ENCODE results near the gene SLC2A5.
"Not testable (repeated sequence)": the region's sequence is repeated elsewhere in the genome, so short reads cannot be mapped to it uniquely, and the experiment has no call there.

Gene SLC2A5

GRCh38 chr1:9025449-9025848, 44.0 kb downstream of the SLC2A5 start:
- peaks cover 38% of the 10 kb centered on the region for H3K27me3 Mint-ChIP-seq
- no peak for DNase-seq
- CTCF ChIA-PET = interaction anchor here (1.2 kb wide), 1 partner anchor 10 kb away, joined by 4 read pairs; no protein-coding TSS in a partner anchor
- no peaks in the 10 kb centered on the region for H3K36me3 Mint-ChIP-seq
- no peak overlapping the region for H3K27ac Mint-ChIP-seq
- H3K9me3 Mint-ChIP-seq = no peaks in the 10 kb centered on the region
- H3K4me1 Mint-ChIP-seq = no peaks in the 10 kb centered on the region
- H3K4me3 Mint-ChIP-seq = no peak overlapping the region

GRCh38 chr1:9024837-9025236, 44.6 kb downstream of the SLC2A5 start:
- no peak overlapping the region for H3K4me3 Mint-ChIP-seq
- no peaks in the 10 kb centered on the region for H3K9me3 Mint-ChIP-seq
- CTCF ChIA-PET = interaction anchor here (1.2 kb wide), 1 partner anchor 9 kb away, joined by 4 read pairs; no protein-coding TSS in a partner anchor
- H3K36me3 Mint-ChIP-seq = no peaks in the 10 kb centered on the region
- no peak overlapping the region for H3K27ac Mint-ChIP-seq
- H3K4me1 Mint-ChIP-seq = no peaks in the 10 kb centered on the region
- H3K27me3 Mint-ChIP-seq = peaks cover 42% of the 10 kb centered on the region
- no peak for DNase-seq

- no peak for DNase-seq
- H3K27ac Mint-ChIP-seq = no peak overlapping the region
- no peaks in the 10 kb centered on the region for H3K36me3 Mint-ChIP-seq
- CTCF ChIA-PET = no interaction called here
- no peaks in the 10 kb centered on the region for H3K9me3 Mint-ChIP-seq
- no peak overlapping the region for H3K4me3 Mint-ChIP-seq
- H3K27me3 Mint-ChIP-seq = peaks cover 41% of the 10 kb centered on the region
- no peaks in the 10 kb centered on the region for H3K4me1 Mint-ChIP-seq
These were observed 46.7 kb downstream of the SLC2A5 start for GRCh38 chr1:9022773-9023172.

- CTCF ChIA-PET, H3K27ac Mint-ChIP-seq: not testable (repeated sequence)
These were observed 47.3 kb downstream of the SLC2A5 start for GRCh38 chr1:9022026-9022738.

GRCh38 chr1:9020305-9020704, 49.1 kb downstream of the SLC2A5 start:
- peaks cover 8% of the 10 kb centered on the region for H3K4me1 Mint-ChIP-seq
- H3K9me3 Mint-ChIP-seq = no peaks in the 10 kb centered on the region
- CTCF ChIA-PET = interaction anchor here (1.6 kb wide), 1 partner anchor 79 kb away, joined by 4 read pairs; no protein-coding TSS in a partner anchor
- H3K36me3 Mint-ChIP-seq = no peaks in the 10 kb centered on the region
- H3K27ac Mint-ChIP-seq = no peak overlapping the region
- peaks cover 55% of the 10 kb centered on the region for H3K27me3 Mint-ChIP-seq
- H3K4me3 Mint-ChIP-seq = no peak overlapping the region
- no peak for DNase-seq

More at GRCh38 chr1:9022026-9022738, 47.3 kb downstream of the SLC2A5 start:
- DNase-seq, H3K36me3 Mint-ChIP-seq, H3K9me3 Mint-ChIP-seq, H3K4me3 Mint-ChIP-seq, H3K4me1 Mint-ChIP-seq: not testable (repeated sequence)
- peaks cover 44% of the 10 kb centered on the region for H3K27me3 Mint-ChIP-seq

GRCh38 chr1:9019896-9020295, 49.5 kb downstream of the SLC2A5 start:
- no peak for DNase-seq
- CTCF ChIA-PET = interaction anchor here (0.7 to 1.6 kb wide), 2 partner anchors 15 to 80 kb away, joined by 3 to 4 read pairs; no protein-coding TSS in a partner anchor
- H3K4me3 Mint-ChIP-seq = no peak overlapping the region
- peaks cover 55% of the 10 kb centered on the region for H3K27me3 Mint-ChIP-seq
- no peaks in the 10 kb centered on the region for H3K9me3 Mint-ChIP-seq
- no peaks in the 10 kb centered on the region for H3K36me3 Mint-ChIP-seq
- no peak overlapping the region for H3K27ac Mint-ChIP-seq
- H3K4me1 Mint-ChIP-seq = peaks cover 10% of the 10 kb centered on the region

GRCh38 chr1:9018333-9018732, 51.1 kb downstream of the SLC2A5 start:
- CTCF ChIA-PET = no interaction called here
- no peaks in the 10 kb centered on the region for H3K36me3 Mint-ChIP-seq
- H3K27me3 Mint-ChIP-seq = peaks cover 66% of the 10 kb centered on the region
- no peak overlapping the region for H3K4me3 Mint-ChIP-seq
- no peak overlapping the region for H3K27ac Mint-ChIP-seq
- no peaks in the 10 kb centered on the region for H3K9me3 Mint-ChIP-seq
- DNase-seq = no peak
- H3K4me1 Mint-ChIP-seq = peaks cover 10% of the 10 kb centered on the region

- Mint-ChIP-seq H3K4me3 (no peak overlapping the region), H3K4me1 (peaks cover 10% of the 10 kb centered on the region), H3K27me3 (peaks cover 80% of the 10 kb centered on the region), H3K27ac (no peak overlapping the region), H3K9me3 (no peaks in the 10 kb centered on the region), H3K36me3 (no peaks in the 10 kb centered on the region)
- CTCF ChIA-PET = interaction anchor here (0.9 to 2.5 kb wide), 3 partner anchors 11 to 29 kb away, joined by 3 to 13 read pairs (median 3); no protein-coding TSS in a partner anchor
- no peak for DNase-seq
These were observed 53.0 kb downstream of the SLC2A5 start for GRCh38 chr1:9016455-9016854.

GRCh38 chr1:9014475-9015375, 54.7 kb downstream of the SLC2A5 start:
- H3K27me3 Mint-ChIP-seq = peaks cover 75% of the 10 kb centered on the region
- no peak overlapping the region for H3K4me3 Mint-ChIP-seq
- no peak overlapping the region for H3K27ac Mint-ChIP-seq
- H3K36me3 Mint-ChIP-seq = no peaks in the 10 kb centered on the region
- H3K4me1 Mint-ChIP-seq = peaks cover 16% of the 10 kb centered on the region
- DNase-seq = no peak
- CTCF ChIA-PET = interaction anchor here (0.6 to 2.5 kb wide), 5 partner anchors 10 to 862 kb away, joined by 3 to 13 read pairs (median 4); no protein-coding TSS in a partner anchor
- H3K9me3 Mint-ChIP-seq = no peaks in the 10 kb centered on the region

GRCh38 chr1:9013819-9014218, 55.6 kb downstream of the SLC2A5 start:
- no peak for DNase-seq
- CTCF ChIA-PET = interaction anchor here (1.0 to 2.5 kb wide), 3 partner anchors 9 to 88 kb away, joined by 4 to 13 read pairs (median 7); no protein-coding TSS in a partner anchor
- Mint-ChIP-seq H3K4me1 (peaks cover 16% of the 10 kb centered on the region), H3K4me3 (no peak overlapping the region), H3K9me3 (no peaks in the 10 kb centered on the region), H3K27me3 (peaks cover 70% of the 10 kb centered on the region), H3K27ac (no peak overlapping the region), H3K36me3 (no peaks in the 10 kb centered on the region)

GRCh38 chr1:9010781-9011323, 58.6 kb downstream of the SLC2A5 start:
- no peaks in the 10 kb centered on the region for H3K36me3 Mint-ChIP-seq
- no peaks in the 10 kb centered on the region for H3K9me3 Mint-ChIP-seq
- H3K27me3 Mint-ChIP-seq = peaks cover 69% of the 10 kb centered on the region
- H3K4me3 Mint-ChIP-seq = no peak overlapping the region
- no peak for DNase-seq
- peaks cover 14% of the 10 kb centered on the region for H3K4me1 Mint-ChIP-seq
- H3K27ac Mint-ChIP-seq = no peak overlapping the region
- CTCF ChIA-PET = interaction anchor here (9.4 kb wide), 1 partner anchor 91 kb away, joined by 82 read pairs; no protein-coding TSS in a partner anchor

- Mint-ChIP-seq H3K36me3 (no peaks in the 10 kb centered on the region), H3K27me3 (peaks cover 64% of the 10 kb centered on the region), H3K4me3 (no peak overlapping the region), H3K4me1 (peaks cover 12% of the 10 kb centered on the region), H3K9me3 (no peaks in the 10 kb centered on the region), H3K27ac (no peak overlapping the region)
- peak; percentile 64 for DNase-seq
- CTCF ChIA-PET = interaction anchor here (0.8 to 9.4 kb wide), 4 partner anchors 87 to 162 kb away, joined by 3 to 82 read pairs (median 4); no protein-coding TSS in a partner anchor
These were observed 59.7 kb downstream of the SLC2A5 start for GRCh38 chr1:9009438-9010370.

GRCh38 chr1:9008236-9008635, 61.2 kb downstream of the SLC2A5 start:
- CTCF ChIA-PET = interaction anchor here (1.2 to 9.4 kb wide), 3 partner anchors 45 to 93 kb away, joined by 3 to 123 read pairs (median 82); no protein-coding TSS in a partner anchor
- H3K4me3 Mint-ChIP-seq = no peak overlapping the region

More at GRCh38 chr1:9008236-9008635, 61.2 kb downstream of the SLC2A5 start:
- H3K27me3 Mint-ChIP-seq = peaks cover 51% of the 10 kb centered on the region
- peaks cover 20% of the 10 kb centered on the region for H3K4me1 Mint-ChIP-seq
- H3K9me3 Mint-ChIP-seq = no peaks in the 10 kb centered on the region
- no peaks in the 10 kb centered on the region for H3K36me3 Mint-ChIP-seq
- DNase-seq = no peak
- no peak overlapping the region for H3K27ac Mint-ChIP-seq

Measured in activated naive CD4-positive, alpha-beta T cell treated with anti-CD3 and anti-CD28 coated beads, Interleukin-2, amount 10 ng/mL, durations not matched to agents 7 days and 5 days (primary cell).